Islet precursor cell (in vitro differentiated cells): ENCODE data around the gene PKP1.
"Not testable (repeated sequence)": the region's sequence is repeated elsewhere in the genome, so short reads cannot be mapped to it uniquely, and the experiment has no call there.

ENCODE experiments used
- DNase-seq: peaks from one replicate; pipeline ENCODE4 v3.0.0-alpha.2; 2018

The PKP1 gene, protein sequence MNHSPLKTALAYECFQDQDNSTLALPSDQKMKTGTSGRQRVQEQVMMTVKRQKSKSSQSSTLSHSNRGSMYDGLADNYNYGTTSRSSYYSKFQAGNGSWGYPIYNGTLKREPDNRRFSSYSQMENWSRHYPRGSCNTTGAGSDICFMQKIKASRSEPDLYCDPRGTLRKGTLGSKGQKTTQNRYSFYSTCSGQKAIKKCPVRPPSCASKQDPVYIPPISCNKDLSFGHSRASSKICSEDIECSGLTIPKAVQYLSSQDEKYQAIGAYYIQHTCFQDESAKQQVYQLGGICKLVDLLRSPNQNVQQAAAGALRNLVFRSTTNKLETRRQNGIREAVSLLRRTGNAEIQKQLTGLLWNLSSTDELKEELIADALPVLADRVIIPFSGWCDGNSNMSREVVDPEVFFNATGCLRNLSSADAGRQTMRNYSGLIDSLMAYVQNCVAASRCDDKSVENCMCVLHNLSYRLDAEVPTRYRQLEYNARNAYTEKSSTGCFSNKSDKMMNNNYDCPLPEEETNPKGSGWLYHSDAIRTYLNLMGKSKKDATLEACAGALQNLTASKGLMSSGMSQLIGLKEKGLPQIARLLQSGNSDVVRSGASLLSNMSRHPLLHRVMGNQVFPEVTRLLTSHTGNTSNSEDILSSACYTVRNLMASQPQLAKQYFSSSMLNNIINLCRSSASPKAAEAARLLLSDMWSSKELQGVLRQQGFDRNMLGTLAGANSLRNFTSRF

DNA sequence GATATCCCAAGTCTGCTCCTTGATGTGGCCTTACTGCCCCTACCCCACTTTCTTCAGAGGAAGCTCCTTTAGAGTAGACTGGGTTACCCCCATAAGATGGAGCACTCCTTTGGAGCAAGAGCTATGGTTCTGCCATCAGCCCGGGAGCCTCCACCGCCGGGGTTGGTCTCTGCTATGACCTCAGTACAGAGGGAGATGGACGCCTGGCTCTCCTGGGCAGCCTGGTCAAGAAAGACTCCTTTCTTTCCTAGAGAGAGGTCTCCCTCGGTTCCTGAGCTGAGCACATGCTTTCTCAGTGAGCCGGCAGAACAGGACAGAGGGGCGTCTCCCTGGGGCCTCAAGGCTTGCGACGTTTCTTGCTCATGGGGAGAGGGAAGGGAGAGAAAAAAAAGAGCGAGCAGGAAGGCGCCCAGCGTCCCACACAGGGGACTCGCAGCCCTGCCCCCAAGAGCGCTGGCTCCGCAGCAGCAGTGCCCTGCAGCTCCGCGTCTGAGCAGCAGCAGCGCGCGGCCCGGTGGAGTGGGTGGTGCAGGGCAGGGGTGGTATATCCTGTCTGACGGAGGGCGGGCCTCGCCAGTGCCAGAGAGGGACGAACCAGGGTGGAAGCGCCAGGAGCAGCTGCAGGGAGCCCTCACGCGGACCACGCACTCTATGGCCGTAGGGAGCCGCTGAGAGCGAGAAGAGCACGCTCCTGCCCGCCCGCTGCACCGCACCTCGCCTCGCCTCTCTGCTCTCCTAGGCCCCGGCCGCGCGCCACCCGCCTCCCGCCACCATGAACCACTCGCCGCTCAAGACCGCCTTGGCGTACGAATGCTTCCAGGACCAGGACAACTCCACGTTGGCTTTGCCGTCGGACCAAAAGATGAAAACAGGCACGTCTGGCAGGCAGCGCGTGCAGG is at the start of gene PKP1:
TSS of gene PKP1 (plus strand) at position 576 of the 899 bp plus-strand sequence. CDS start at position 773, 197 bp downstream.
- peak; percentile 89 for DNase-seq

DNA sequence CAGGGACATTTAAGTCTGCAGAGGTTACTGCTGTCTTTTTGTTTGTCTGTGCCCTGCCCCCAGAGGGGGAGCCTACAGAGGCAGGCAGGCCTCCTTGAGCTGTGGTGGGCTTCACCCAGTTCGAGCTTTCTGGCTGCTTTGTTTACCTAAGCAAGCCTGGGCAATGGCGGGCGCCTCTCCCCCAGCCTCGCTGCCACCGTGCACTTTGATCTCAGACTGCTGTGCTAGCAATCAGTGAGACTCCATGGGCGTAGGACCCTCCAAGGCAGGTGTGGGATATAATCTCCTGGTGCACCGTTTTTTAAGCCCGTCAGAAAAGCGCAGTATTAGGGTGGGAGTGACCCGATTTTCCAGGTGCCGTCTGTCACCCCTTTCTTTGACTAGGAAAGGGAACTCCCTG is 43.7 kb upstream of the PKP1 start:
- DNase-seq: not testable (repeated sequence)

DNA sequence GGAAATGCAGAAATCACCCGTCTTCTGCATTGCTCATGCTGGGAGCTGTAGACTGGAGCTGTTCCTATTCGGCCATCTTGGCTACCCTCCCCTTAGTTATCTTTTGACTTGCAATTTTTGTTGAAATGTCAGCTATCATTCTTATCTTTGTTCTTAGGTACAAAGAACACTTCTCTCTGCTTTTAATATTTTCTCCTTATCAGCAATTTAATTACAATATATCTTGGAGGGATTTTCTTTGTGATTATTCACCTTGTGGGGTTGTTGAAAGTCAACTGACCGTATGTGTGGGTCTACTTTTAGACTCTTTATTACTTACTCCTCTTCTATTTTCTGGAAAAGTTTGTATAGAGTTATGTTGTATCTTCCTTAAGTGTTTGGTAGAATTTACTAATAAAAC is 43.1 kb upstream of the PKP1 start:
- no peak for DNase-seq

DNA sequence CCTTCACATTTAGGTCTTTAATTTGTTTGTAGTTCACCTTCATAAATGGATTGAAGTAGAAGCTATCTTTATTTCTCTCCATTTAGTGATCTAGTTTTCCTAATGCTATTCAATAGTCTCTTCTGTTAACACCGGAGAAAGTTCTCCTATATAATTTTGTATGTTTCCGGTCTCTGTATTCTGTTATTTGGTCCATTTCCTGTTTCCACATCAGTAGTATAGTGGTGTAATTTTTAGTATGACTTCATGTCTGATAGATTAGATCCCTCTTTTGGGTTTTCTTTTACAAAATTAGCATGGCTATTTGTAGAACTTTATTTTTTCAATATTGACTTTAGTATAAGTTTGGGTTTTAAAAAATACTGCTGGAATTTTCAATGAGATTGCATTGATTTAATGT is 41.6 kb upstream of the PKP1 start:
- no peak for DNase-seq

DNA sequence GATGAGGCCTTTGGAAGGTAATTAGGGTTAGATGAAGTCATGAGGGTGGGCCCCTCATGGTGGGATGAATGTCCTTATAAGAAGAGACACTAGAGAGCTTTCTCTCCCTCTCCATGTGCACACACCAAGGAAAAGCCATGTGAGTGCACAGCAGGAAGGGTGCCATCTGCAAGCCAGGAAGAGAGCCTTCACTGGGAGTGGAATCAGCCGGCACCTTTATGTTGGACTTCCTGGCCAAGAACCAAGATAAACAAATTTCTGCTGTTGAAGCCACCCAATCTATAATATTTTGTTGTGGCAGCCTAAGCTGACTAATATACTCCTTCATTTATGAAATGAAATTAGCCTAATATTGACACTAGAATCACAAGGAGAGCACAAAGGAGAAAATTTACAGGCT is 38.2 kb upstream of the PKP1 start:
- DNase-seq: no peak

DNA sequence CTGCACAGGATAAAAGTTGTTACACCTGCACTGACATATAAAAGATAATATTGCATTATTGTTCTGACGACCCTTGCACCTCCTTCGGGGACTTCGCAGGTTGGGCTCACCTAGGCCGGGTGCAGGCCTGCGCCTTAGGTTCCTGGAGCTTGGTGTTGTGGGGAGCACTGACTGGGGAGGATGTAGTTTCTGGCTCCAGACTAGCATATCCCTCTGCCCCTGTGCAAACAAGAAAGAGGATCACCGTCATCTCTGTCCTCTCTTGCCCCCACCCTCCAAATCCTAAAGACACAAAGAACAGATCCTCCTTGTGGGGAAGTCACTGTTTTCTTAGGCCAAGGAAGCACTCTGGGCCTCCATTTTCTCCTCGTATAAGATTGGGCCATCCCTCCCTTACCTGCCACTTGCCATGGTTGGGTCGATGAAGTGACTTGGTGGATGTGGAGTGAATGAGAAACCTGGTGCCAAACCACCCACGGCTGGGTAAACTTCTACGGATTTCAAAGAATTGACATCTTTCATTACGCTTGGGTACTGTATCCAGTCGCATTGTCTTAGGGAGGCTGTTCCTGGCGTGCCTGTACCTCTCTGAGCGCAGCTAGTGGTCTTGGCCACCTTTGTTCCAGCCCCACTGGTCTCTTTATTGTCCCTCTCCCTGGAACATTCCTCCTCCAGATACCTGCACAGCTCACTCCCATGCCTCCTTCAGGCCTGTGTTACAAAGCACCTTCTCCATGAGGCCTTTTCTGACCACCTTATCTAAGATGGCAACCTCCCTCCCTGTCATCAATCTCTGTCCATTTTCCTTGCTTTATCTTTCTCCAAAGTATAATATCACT is 34.4 kb upstream of the PKP1 start:
- DNase-seq: peak; percentile 46

DNA sequence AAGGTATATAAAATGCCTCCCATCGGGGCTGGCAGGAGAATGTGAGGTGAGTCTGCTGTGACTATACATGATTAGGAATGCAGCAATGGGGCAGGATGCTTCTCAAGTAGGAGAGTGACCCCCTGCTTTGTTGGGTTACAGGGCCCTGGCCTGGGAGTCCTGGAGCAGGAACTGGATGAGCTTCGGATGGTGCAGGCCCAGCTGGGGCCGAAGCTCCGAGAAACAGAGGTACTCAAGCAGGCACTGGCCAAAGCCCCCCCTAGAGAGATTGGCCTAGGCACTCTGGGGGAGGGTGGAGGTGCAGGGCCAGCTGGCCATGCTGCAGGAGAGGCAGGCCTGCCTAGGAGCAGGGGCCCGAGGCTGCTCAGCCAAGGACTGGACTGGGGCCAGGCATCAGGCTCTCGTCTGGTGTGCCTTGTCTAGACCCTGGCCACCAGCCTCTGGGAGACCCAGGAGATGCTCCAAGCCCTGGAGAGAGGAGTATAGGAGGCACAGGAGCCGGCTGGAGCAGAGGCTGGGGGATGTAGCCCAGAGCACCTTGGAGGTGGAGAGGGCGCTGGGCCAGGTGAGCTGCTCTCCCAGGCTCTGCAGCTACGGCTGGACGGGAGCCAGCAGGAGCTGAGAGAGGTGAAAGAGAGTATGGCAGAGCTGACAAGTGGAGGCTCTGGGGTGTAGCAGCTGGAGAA is 32.8 kb upstream of the PKP1 start:
- peak; percentile 51 for DNase-seq

DNA sequence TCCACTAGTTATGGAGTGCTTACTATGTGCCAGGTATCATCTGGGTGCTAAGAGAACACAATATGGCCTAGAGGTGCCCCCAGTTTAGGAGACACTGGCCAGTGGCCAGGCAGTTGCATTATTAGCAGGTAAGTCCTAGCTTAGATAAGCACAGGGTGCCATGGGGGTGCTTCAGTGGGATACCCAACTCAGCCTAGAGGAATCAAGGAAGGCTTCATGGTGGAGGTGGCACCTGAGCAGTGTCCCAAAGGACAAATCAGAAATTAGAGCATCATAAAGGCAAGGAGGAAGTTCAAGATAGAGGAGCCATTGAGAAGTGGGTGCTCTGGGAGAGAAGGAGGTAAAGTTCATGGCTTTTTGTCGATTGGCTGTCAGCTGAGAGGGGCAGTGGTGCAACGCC is 31.9 kb upstream of the PKP1 start:
- no peak for DNase-seq

DNA sequence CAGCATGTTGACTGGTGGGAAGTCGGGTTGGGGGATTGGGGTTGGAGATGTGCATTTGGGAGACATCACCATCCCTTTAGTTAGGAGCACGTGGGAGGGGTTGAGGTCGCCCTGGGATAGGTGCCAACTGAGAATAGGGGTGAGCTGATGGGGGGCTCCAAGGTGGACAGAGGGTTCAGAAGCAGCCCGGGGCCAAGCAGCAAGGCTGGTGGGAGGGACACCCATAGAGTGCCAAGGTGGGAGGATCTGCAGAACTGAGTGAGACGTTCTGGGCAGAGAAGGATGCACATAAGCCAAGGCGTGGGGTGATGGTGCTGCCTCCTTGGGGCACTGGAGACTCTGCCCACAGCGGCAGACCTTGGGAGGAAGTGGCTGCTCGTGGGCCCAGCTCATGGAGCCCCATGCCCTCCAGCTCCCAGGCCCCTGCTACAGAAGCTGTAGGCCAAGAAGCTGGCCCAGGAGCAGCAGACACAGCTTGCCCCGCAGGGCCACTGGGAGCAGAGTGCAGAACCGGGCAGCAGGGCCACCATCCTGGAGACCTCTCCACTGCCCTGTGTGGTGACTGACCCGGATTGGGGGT is 31.4 kb upstream of the PKP1 start:
- DNase-seq: peak; percentile 42

DNA sequence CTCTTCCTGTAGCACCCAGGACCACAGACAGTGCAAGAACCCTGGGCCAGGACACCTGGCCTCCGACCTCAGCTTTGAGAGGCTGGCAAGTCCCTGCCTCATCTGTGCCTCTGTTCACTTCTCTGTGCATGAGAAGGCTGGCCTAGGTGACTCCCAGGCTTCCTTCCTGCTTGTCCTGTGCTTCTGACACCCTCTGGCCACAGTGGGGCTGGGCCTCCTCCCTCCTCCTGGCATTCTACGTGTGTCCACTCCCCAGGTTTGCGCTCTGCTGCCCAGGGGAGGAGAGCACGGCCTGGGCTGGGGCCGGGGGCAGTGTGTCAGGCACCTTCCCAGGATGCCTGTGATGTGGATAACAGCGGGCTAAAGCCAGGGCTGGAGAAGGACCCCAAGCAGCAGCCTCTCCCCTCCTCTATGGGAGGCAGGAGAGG is 30.3 kb upstream of the PKP1 start:
- peak; percentile 43 for DNase-seq

DNA sequence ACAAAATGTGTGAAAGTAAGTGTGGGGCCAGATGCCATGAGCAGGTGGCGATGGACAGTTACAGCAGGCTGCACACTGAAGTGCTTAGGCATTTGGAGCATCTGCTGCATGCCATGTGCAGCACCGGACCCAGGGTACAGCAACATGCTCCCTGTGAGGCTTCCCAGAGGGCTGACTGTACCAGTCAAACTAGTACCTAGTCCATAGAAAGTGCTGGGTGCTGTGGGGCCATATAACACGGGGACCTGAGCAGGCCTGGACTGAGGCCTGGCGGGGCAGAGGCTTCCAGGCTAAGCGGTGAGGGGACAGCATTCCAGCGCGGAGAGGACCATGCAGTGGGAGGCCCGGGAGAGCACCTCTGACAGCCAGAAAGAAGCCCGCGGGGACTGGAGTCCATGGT is 29.9 kb upstream of the PKP1 start:
- peak; percentile 52 for DNase-seq

DNA sequence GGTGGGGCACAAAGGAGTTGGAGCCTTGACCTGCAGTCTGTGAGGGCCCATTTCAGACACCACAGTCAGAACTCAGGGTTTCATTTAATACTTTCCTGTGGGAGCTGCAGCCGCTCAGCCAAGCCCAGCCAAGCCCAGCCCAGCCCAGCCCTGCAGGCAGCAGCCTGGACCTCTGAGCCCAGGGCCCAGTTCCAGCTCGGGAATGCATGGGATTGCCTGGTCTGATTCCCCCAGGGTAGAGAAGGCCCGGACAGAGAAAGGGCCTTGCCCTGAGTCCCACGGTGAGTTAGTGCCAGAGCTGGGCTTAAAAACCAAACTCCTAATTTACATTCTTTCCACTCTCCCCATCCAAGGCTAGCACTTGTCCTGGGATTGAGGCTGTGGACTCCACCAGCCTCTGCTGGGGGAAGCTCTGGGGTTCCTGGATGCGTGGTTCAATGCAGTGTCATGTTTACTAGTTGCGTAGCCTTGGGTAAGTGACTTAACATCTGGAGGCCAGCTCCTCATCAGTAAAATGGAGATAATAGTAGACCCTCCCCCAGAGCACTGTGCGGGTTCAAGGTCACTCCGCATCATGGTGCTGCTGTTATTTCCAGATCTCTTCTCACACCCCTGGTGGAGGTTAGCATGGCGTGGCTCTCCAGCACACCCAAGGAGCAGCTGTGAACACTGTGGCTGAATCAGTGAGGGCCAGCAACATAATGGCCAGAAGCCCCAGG is 29.2 kb upstream of the PKP1 start:
- peak; percentile 81 for DNase-seq

DNA sequence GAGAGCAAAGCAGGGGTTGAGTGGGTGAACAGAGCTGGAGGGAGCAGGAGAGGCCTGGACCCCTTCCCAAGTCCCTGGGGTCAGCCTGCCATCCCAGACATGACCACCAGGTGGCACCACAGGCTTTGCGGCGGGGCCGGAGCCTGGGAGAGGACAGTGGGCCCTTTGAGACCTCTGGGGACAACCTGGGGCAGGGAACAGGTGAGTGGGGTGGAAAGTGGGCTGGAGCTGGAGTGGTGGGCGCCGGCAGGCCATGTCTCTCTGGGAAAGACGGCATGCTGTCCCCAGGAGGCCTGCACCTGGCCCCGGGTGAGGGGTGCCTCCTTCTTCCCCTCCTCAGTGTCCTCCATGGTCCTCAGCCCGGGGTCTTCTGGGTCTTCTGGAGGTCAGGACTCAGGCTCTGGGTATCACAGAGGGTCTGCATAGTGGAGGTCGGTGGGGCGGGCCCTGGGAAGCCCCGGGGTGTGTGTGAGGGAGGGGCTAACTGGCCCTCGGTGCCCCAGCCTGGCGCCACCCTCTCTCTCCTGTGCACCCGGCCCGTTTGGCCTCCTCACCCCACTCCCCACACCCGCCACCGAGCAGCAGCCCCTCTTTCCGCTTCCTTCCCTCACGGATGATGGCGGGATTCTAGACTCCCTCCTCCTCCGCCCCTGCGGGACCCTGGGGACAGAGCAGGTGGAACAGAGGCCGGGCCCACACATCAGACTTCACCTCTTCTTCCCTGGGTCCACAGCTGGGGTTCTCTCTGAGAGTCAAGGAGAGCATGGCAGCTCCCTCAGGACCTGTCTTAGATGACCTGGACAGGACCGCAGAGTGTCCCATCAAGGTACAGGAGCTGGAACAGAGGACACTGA is 28.5 kb upstream of the PKP1 start:
- peak; percentile 90 for DNase-seq

DNA sequence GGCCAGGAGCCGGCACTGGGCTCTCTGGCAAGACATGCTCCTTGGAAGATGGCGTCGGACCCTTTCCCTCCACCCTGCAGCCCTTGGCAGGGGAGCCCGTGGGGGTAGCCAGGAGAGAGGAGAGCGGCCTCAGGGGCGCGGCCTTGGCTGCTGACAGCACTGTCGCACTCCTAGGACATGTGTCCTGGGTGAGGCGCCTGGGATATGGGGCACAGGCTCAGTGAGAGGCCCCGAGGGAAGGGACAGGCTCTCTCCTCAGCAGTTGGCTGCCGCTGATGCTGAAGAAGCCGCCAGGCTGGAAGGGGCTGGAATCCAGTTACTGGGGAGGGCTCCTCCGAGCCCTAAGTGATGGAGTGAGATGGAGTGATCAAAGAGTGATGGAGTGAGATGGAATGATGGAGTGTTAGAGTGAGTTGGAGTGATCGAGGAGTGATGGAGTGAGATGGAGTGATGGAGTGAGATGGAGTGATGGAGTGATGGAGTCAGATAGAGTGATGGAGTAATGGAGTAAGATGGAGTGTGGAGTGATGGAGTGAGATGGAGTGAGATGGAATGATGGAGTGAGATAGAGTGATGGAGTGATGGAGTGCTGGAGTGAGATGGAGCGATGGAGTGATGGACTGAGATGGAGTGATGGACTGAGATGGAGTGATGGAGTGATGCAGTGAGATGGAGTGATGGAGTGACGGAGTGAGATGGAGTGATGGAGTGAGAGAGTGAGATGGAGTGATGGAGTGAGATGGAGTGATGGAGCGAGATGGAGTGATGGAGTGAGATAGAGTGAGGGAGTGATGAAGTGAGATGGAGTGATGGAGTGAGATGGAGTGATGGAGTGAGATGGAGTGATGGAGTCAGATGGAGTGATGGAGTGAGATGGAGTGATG is 27.6 kb upstream of the PKP1 start:
- peak; percentile 49 for DNase-seq

DNA sequence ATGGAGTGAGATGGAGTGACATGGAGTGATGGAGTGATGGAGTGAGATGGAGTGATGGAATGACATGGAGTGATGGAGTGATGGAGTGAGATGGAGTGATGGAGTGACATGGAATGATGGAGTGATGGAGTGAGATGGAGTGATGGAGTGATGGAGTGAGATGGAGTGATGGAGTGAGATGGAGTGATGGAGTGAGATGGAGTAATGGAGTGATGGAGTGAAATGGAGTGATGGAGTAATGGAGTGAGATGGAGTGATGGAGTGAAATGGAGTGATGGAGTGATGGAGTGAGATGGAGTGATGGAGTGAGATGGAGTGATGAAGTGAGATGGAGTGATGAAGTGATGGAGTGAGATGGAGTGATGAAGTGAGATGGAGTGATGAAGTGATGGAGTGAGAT is 25.2 kb upstream of the PKP1 start:
- not testable (repeated sequence) for DNase-seq

DNA sequence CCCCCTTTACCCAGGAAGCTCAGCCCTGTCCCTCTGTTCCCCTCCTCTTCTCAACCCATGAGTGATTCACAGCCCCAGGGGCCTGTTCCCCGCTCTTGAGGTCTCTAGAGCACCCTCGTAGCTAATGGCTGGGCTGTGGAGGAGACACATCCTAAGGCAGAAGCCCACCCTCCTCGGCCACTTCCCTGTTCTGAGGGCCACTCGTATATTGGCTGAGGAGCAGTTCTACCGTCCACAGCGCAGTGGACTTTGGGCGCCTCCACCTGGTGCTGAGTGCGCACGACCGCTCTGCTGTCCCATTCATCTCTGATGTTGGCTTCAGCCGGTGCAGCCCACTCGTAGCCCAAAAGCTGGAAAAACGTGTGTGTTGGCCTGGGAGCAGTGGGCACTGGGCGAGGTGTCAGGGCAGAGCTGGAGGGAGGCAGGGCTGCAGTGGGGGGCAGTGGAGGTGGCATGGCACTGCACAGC is 24.5 kb upstream of the PKP1 start:
- DNase-seq: peak; percentile 48

DNA sequence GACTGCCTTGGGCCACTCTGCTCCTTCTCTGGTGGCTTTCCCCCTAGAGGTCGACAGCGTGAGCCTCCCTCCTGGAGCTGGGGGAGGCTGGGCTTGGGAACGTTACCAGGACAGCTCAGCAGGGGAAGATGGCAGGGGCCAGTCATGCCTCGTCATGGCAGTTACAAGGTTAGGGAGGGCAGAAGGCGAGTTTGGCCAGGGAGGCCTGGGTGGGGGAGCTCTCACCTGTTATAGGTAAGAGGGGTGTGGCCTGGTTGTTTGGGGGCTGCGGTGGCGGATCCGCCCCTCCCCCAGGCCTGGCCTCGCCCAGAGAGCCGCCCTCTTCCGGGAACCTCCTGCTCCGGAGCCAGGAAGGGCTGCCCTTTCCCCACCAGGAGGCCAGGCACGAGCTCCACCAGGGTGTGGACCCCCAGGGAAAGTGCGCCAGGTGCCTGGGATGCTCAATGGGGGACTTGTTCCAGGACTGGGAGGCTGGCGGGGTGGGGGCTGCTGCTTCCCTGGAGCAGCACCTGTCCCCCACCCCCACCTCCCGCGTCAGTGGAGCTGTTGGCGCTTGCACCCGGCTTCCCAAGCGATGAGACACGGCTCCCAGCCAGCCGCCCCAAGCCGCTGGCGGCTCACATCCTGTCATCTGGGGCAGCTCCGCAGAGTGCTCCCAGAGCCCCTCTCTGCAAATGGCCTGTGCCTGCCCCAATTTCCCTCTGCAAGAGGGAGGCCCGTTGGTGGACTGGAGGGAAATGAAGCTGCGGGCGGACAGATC is 23.6 kb upstream of the PKP1 start:
- peak; percentile 83 for DNase-seq

DNA sequence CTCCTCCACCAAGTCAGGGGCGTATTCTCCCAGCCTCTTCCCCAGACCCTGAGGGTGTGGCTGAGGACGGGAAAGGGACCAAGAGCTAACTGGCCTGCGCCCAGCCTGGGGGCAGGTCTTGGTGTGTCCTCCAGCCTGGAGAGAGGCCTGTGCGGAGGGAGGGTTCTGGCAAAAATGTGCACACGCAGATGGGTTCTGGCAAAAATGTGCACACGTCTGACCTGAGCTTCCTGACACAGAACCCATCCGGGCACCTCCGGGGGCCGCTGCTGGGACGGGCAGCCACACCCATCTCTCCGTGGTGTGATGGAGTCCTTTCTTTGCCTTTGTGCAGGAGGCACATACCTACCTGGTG is 23.1 kb upstream of the PKP1 start:
- DNase-seq: no peak
